MM.1S (cell line): ENCODE results near the gene CACNB4.

Source experiments
- DNase-seq: peaks from one replicate; pipeline ENCODE4 v3.0.0-alpha.2; 2015
- H2AFZ ChIP-seq: fragments of 300-600 bp; sonication (generic); 2 replicates; pipeline ENCODE4 v1.6.0; 2016; ENCODE audit warnings: antibody characterized with exemption, low read length
- H3F3A ChIP-seq: fragments of 300-600 bp; sonication (generic); 2 replicates; pipeline ENCODE4 v1.6.1; 2016; ENCODE audit warnings: mild to moderate bottlenecking, antibody characterized with exemption, low read length, moderate library complexity, mixed read lengths; ENCODE audit not compliant: insufficient read depth
- H3K27ac ChIP-seq: fragments of 300-600 bp; sonication (generic); 2 replicates; pipeline ENCODE4 v1.5.1; 2016; ENCODE audit warnings: mild to moderate bottlenecking, low read length
- H3K27me3 ChIP-seq: fragments of 300-600 bp; sonication (generic); replicated peaks from 2 replicates; pipeline ENCODE4 v1.6.0; 2016; ENCODE audit warnings: low read length; ENCODE audit not compliant: insufficient read depth
- H3K36me3 ChIP-seq: fragments of 300-600 bp; sonication (generic); replicated peaks from 2 replicates; pipeline ENCODE4 v1.6.1; 2016; ENCODE audit warnings: mild to moderate bottlenecking, low read length, mixed read lengths; ENCODE audit not compliant: insufficient read depth
- H3K4me1 ChIP-seq: fragments of 300-600 bp; sonication (generic); 2 replicates; pipeline ENCODE4 v1.6.1; 2016; ENCODE audit warnings: low read length, mixed read lengths
- H3K4me2 ChIP-seq: fragments of 300-600 bp; sonication (generic); 2 replicates; pipeline ENCODE4 v1.6.0; 2016; ENCODE audit warnings: low read depth, low read length
- H3K4me3 ChIP-seq: fragments of 300-600 bp; sonication (generic); 2 replicates; pipeline ENCODE4 v1.5.1; 2016; ENCODE audit warnings: low read length, mixed read lengths
- H3K79me2 ChIP-seq: fragments of 300-600 bp; sonication (generic); 2 replicates; pipeline ENCODE4 v1.6.1; 2016; ENCODE audit warnings: mixed run types, low read length, mixed read lengths
- H3K9ac ChIP-seq: fragments of 300-600 bp; sonication (generic); 2 replicates; pipeline ENCODE4 v1.6.1; 2016; ENCODE audit warnings: low read length, mixed read lengths
- H3K9me2 ChIP-seq: fragments of 300-600 bp; sonication (generic); replicated peaks from 2 replicates; pipeline ENCODE4 v1.6.1; 2016; ENCODE audit warnings: mild to moderate bottlenecking, low read length, mixed read lengths; ENCODE audit not compliant: insufficient read depth
- H3K9me3 ChIP-seq: fragments of 300-600 bp; sonication (generic); replicated peaks from 2 replicates; pipeline ENCODE4 v1.6.1; 2016; ENCODE audit warnings: mild to moderate bottlenecking, low read length, mixed read lengths; ENCODE audit not compliant: insufficient read depth
- H4K20me1 ChIP-seq: fragments of 300-600 bp; sonication (generic); 2 replicates; pipeline ENCODE4 v1.6.1; 2016; ENCODE audit warnings: mild to moderate bottlenecking, low read length, moderate library complexity, mixed read lengths; ENCODE audit not compliant: insufficient read depth
- CTCF ChIP-seq: fragments of 300-600 bp; sonication (generic); IDR thresholded peaks from 2 replicates; pipeline ENCODE4 v1.5.1; 2016; ENCODE audit warnings: antibody characterized with exemption, low read length, mixed read lengths
- EZH2 ChIP-seq: fragments of 300-600 bp; sonication (generic); optimal IDR thresholded peaks from 2 replicates; pipeline ENCODE3; 2017; ENCODE audit warnings: low read depth, mild to moderate bottlenecking, antibody characterized with exemption, low read length, mixed read lengths
- EZH2phosphoT487 ChIP-seq: fragments of 300-600 bp; sonication (generic); IDR thresholded peaks from 2 replicates; pipeline ENCODE4 v1.6.1; 2018; ENCODE audit warnings: antibody characterized with exemption, low read length

Gene CACNB4

GRCh38 chr2:152063325-152063924, 35.4 kb downstream of the CACNB4 start:
- no peaks in the 10 kb centered on the region for H3K27me3 ChIP-seq

GRCh38 chr2:152062125-152063091, 36.4 kb downstream of the CACNB4 start:
- H3K36me3 ChIP-seq: no peaks in the 10 kb centered on the region
- no peak overlapping the region for H3K4me2 ChIP-seq
- H3K79me2 ChIP-seq: no peaks in the 10 kb centered on the region
- H3K9me2 ChIP-seq: no peaks in the 10 kb centered on the region
- H3F3A ChIP-seq: no peaks in the 10 kb centered on the region
- H3K4me1 ChIP-seq: no peaks in the 10 kb centered on the region
- no peak overlapping the region for H3K9ac ChIP-seq
- H4K20me1 ChIP-seq: no peaks in the 10 kb centered on the region
- no peak overlapping the region for H3K4me3 ChIP-seq
- H2AFZ ChIP-seq: no peak overlapping the region
- no peaks in the 10 kb centered on the region for H3K9me3 ChIP-seq
- no peak overlapping the region for H3K27ac ChIP-seq
- no peak for TF ChIP-seq CTCF
- TF ChIP-seq EZH2phosphoT487: no peak
- no peak for TF ChIP-seq EZH2
- no peaks in the 10 kb centered on the region for H3K27me3 ChIP-seq
- DNase-seq: no peak

More at GRCh38 chr2:152063325-152063924, 35.4 kb downstream of the CACNB4 start:
- no peaks in the 10 kb centered on the region for H3F3A ChIP-seq
- no peak overlapping the region for H3K27ac ChIP-seq
- H3K36me3 ChIP-seq: no peaks in the 10 kb centered on the region
- no peak overlapping the region for H3K9ac ChIP-seq
- no peaks in the 10 kb centered on the region for H3K79me2 ChIP-seq
- H3K9me3 ChIP-seq: no peaks in the 10 kb centered on the region
- no peak overlapping the region for H2AFZ ChIP-seq
- H3K4me2 ChIP-seq: no peak overlapping the region
- no peak for DNase-seq
- no peak overlapping the region for H3K4me3 ChIP-seq
- H4K20me1 ChIP-seq: no peaks in the 10 kb centered on the region
- TF ChIP-seq CTCF: no peak
- no peak for TF ChIP-seq EZH2
- no peak for TF ChIP-seq EZH2phosphoT487
- H3K4me1 ChIP-seq: no peaks in the 10 kb centered on the region
- no peaks in the 10 kb centered on the region for H3K9me2 ChIP-seq

GRCh38 chr2:152061383-152061782, 37.5 kb downstream of the CACNB4 start:
- no peaks in the 10 kb centered on the region for H3K9me3 ChIP-seq
- no peak for TF ChIP-seq CTCF
- TF ChIP-seq EZH2: no peak
- no peak for TF ChIP-seq EZH2phosphoT487
- H3K4me1 ChIP-seq: no peaks in the 10 kb centered on the region
- no peak overlapping the region for H3K27ac ChIP-seq
- H4K20me1 ChIP-seq: no peaks in the 10 kb centered on the region
- H2AFZ ChIP-seq: no peak overlapping the region
- no peak for DNase-seq
- H3K9ac ChIP-seq: no peak overlapping the region
- H3K79me2 ChIP-seq: no peaks in the 10 kb centered on the region
- H3K9me2 ChIP-seq: no peaks in the 10 kb centered on the region
- no peaks in the 10 kb centered on the region for H3K36me3 ChIP-seq
- H3K4me3 ChIP-seq: no peak overlapping the region
- H3K4me2 ChIP-seq: no peak overlapping the region
- no peaks in the 10 kb centered on the region for H3K27me3 ChIP-seq
- H3F3A ChIP-seq: no peaks in the 10 kb centered on the region
